ENCODE results near the gene DIPK2A. TPM values are rescaled to one million over a fixed set of nuclear protein-coding genes. Genes with fewer than 3 reads are reported as not detected.

Gene DIPK2A
- total RNA-seq, 2 donors from 2014 or later, result 9.2 to 13.2 TPM

DNA sequence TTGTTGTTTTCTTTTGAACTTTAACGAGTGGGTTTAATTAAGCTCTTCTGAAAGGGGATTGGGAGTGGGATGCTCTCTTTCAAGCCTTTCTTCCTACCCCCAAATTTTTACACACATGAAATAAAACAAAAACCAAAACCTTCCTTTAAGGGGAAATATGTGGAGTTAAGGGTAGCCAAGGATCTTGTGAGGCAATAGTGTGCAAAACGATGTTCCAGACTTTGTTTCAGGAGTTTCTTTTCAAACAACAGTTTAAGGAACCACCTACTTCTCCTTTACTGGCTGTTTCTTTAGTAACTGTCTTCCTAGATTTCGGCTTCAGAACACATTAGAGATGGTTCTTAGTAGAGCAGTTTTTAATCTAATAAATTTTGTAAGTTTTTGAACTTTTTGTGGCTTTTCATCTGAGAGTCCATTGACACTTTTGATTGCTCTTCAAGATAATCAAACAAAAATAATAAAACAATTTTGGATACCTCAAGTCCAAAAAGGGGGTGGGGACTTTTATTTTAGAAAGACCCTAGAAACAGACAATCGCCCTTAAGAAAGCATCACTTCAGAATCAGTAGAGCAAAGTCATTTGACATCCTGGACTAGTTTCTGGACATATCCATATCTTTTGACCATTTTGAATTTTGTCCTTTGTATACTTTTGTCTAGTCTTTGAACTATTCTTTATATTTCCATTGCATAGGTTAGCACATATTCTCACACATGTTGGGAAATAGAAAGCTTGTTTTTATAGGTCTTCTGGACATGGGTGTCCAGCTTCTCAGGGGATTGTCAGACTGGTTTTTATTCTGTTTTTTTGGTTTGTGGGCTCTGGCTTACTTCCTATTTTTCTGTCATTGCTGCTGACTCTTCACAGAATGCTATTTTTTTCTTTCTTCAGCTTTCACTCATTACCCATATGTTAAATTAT lies 6.0 kb downstream of the DIPK2A start:
- WGBS, 2 donors, result 58 to 75% methylated on average over 4 of the region's 4 CpGs
- H3K27me3 ChIP-seq, result no peaks in the 10 kb centered on the region
- DNase-seq, result no peak
- H3K27ac ChIP-seq, result peak overlapping the region in 1 of 4 donors; percentile 50
- TF ChIP-seq, protein P1, sequence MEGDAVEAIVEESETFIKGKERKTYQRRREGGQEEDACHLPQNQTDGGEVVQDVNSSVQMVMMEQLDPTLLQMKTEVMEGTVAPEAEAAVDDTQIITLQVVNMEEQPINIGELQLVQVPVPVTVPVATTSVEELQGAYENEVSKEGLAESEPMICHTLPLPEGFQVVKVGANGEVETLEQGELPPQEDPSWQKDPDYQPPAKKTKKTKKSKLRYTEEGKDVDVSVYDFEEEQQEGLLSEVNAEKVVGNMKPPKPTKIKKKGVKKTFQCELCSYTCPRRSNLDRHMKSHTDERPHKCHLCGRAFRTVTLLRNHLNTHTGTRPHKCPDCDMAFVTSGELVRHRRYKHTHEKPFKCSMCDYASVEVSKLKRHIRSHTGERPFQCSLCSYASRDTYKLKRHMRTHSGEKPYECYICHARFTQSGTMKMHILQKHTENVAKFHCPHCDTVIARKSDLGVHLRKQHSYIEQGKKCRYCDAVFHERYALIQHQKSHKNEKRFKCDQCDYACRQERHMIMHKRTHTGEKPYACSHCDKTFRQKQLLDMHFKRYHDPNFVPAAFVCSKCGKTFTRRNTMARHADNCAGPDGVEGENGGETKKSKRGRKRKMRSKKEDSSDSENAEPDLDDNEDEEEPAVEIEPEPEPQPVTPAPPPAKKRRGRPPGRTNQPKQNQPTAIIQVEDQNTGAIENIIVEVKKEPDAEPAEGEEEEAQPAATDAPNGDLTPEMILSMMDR (IDR thresholded peaks at IDR 0.05), result no peak
- no peak for TF ChIP-seq POLR2A (IDR thresholded peaks at IDR 0.05)
- no peak overlapping the region for H3K4me3 ChIP-seq
- no peaks in the 10 kb centered on the region for H3K9me3 ChIP-seq
- H3K4me1 ChIP-seq, result peaks cover 31% of the 10 kb centered on the region
- ATAC-seq, result no peak
- intact Hi-C loops (cut with DNase I), result no loop called here
- H3K36me3 ChIP-seq (replicated peaks in 1 of 2; ENCODE audit: insufficient read depth in 1 of 2, low read depth in 2 of 2), result no peaks in the 10 kb centered on the region

DNA sequence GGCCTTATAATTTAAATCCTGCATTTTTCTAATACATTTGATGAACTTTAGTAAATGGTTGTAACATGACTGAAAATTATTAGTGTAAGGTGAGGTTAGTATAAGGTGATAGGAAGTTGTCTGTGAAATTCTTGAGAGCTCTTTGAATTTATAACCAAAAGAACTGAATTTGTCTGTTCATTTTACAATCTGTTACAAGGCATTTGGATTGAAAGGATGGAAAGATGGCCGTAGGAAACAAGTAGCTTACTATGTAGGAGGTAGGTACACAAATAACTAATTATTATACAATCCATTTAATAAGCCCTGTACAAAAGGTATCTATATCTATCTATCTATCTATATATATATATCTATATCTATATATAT lies 6.6 kb downstream of the DIPK2A start:
- no peak for DNase-seq
- H3K27me3 ChIP-seq, result no peaks in the 10 kb centered on the region
- no peak overlapping the region for H3K27ac ChIP-seq
- no peaks in the 10 kb centered on the region for H3K36me3 ChIP-seq (replicated peaks in 1 of 2; ENCODE audit: insufficient read depth in 1 of 2, low read depth in 2 of 2)
- H3K4me1 ChIP-seq, result peaks cover 31% of the 10 kb centered on the region
- no peak overlapping the region for H3K4me3 ChIP-seq
- H3K9me3 ChIP-seq, result no peaks in the 10 kb centered on the region
- intact Hi-C loops (cut with DNase I), result no loop called here
- no peak for ATAC-seq
- TF ChIP-seq, protein P1 (IDR thresholded peaks at IDR 0.05), result no peak
- TF ChIP-seq POLR2A (IDR thresholded peaks at IDR 0.05), result no peak
- 82 to 83% methylated on average over 1 of the region's 1 CpG for whole genome bisulfite sequencing, 2 donors

DNA sequence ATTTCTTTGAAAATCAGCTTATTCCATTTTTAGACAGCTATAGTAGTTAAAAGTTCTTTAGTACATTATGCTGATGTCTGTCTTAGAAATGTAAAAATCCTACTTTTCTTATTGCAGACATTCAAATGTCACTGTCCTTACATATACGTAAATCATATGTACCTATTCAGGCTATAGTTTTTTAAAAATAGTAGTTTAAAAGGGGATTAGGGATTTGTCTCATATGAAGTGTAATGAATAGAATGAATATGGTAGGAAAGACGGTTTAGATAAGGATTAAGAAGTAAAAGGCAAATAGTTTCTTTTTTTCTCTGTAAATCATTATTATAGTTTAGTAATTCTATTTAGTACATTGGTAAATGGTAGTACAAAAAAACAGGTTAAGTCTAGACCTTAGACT lies 7.4 kb downstream of the DIPK2A start:
- DNase-seq (no peak), ATAC-seq (no peak)
- no peak overlapping the region for H3K27ac ChIP-seq
- TF ChIP-seq POLR2A (IDR thresholded peaks at IDR 0.05), result no peak
- TF ChIP-seq, protein P1 (IDR thresholded peaks at IDR 0.05), result no peak
- H3K4me3 ChIP-seq, result no peak overlapping the region
- intact Hi-C loops (cut with DNase I), result no loop called here
- H3K36me3 ChIP-seq (replicated peaks in 1 of 2; ENCODE audit: insufficient read depth in 1 of 2, low read depth in 2 of 2), result no peaks in the 10 kb centered on the region
- no peaks in the 10 kb centered on the region for H3K27me3 ChIP-seq
- no peaks in the 10 kb centered on the region for H3K9me3 ChIP-seq
- 71 to 80% methylated on average over 2 of the region's 2 CpGs for WGBS, 2 donors
- H3K4me1 ChIP-seq, result peaks cover 28% of the 10 kb centered on the region

DNA sequence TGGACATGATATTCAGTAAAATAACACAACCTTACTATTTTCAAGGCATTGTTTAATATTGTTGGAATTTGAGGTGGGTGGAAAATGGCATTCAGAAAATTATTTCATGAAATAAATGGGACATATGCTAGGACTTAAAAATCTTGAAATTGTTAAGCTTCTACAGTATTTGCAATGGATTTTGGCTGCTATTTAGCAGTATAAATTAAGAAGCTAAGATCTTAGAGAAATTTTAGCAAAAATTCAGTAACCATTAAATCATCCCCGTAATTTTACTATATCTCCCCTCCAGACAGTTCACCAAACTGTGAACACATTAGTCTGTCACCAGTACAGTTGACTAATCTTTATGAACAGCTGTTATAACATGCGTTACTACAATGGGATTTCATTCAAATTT lies 8.2 kb downstream of the DIPK2A start:
- no peaks in the 10 kb centered on the region for H3K9me3 ChIP-seq
- no peaks in the 10 kb centered on the region for H3K36me3 ChIP-seq (replicated peaks in 1 of 2; ENCODE audit: insufficient read depth in 1 of 2, low read depth in 2 of 2)
- ATAC-seq (no peak), DNase-seq (no peak)
- H3K4me1 ChIP-seq, result peaks cover 26% of the 10 kb centered on the region
- H3K4me3 ChIP-seq, result no peak overlapping the region
- TF ChIP-seq, protein P1 (IDR thresholded peaks at IDR 0.05), result no peak
- TF ChIP-seq POLR2A (IDR thresholded peaks at IDR 0.05), result no peak
- H3K27ac ChIP-seq, result no peak overlapping the region
- intact Hi-C loops (cut with DNase I), result no loop called here
- H3K27me3 ChIP-seq, result no peaks in the 10 kb centered on the region
- 83 to 87% methylated on average over 2 of the region's 2 CpGs for WGBS, 2 donors

DNA sequence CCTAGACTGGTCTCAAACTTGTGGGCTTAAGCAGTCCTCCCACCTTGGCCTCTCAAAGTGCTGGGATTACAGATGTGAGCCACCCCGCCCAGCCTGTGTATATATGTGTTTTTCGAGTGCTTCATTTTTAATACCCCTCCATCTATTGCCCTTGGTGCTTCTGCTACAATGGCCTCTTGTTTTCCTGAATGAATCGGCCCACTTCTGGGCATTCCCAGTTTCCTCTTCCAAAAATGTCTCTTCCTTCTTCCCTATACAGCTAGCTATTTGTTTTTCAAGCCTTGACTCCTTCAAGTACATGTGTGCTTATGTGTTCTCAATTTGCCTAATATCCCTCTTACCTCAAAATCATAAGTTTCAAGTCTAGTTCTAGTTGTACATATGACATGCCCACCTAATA lies 16.7 kb downstream of the DIPK2A start:
- DNase-seq (no peak), ATAC-seq (no peak)
- H3K36me3 ChIP-seq (replicated peaks in 1 of 2; ENCODE audit: insufficient read depth in 1 of 2, low read depth in 2 of 2), result no peaks in the 10 kb centered on the region
- peaks cover 5% of the 10 kb centered on the region for H3K4me1 ChIP-seq
- TF ChIP-seq POLR2A (IDR thresholded peaks at IDR 0.05), result no peak
- TF ChIP-seq, protein P1 (IDR thresholded peaks at IDR 0.05), result no peak
- H3K27me3 ChIP-seq, result no peaks in the 10 kb centered on the region
- no peaks in the 10 kb centered on the region for H3K9me3 ChIP-seq
- 91% methylated on average over 3 of the region's 3 CpGs for WGBS, 2 donors
- intact Hi-C loops (cut with DNase I), result no loop called here
- no peak overlapping the region for H3K27ac ChIP-seq
- no peak overlapping the region for H3K4me3 ChIP-seq

Data from body of pancreas (tissue), 4 donors.